ENCODE measurements around the gene AGPS.
"Not testable (repeated sequence)": the region's sequence is repeated elsewhere in the genome, so short reads cannot be mapped to it uniquely, and the experiment has no call there.

The AGPS gene

GRCh38 chr2:177348733-177349693 is 43.6 kb upstream of the AGPS start:
- no peaks in the 10 kb centered on the region for H4K20me1 ChIP-seq (ENCODE audit: insufficient read depth, low read length)
- TF ChIP-seq EZH2 (IDR thresholded peaks at IDR 0.05; ENCODE audit: borderline replicate concordance, low read depth, low read length, severe bottlenecking) (no peak), CTCF (IDR thresholded peaks at IDR 0.05; ENCODE audit: borderline replicate concordance, extremely low read depth, low read length, poor library complexity, severe bottlenecking) (no peak)
- no peak overlapping the region for H3K4me2 ChIP-seq (ENCODE audit: insufficient read depth, low read length)
- H3K27ac ChIP-seq (ENCODE audit: low read length) = 0 out of 2 replicates have a peak overlapping the region, but pooled peaks have one; percentile 10
- no peaks in the 10 kb centered on the region for H3K4me1 ChIP-seq (ENCODE audit: insufficient read depth, low read length)
- H3K4me3 ChIP-seq (ENCODE audit: low read depth in 1 of 2, low read length in 2 of 2) = no peak overlapping the region
- H3K27me3 ChIP-seq (ENCODE audit: insufficient read depth, low read length, poor library complexity) = no peaks in the 10 kb centered on the region
- ATAC-seq (ENCODE audit: insufficient read depth, low read depth) (no peak), DNase-seq (no peak)
- H3K9me3 ChIP-seq (ENCODE audit: insufficient read depth, low read length, severe bottlenecking) = no peaks in the 10 kb centered on the region
- H3K9ac ChIP-seq (ENCODE audit: low read depth, low read length) = no peak overlapping the region
- H2AFZ ChIP-seq (ENCODE audit: low read depth, low read length) = no peak overlapping the region
- peaks cover 4% of the 10 kb centered on the region; the same call in 1 of the 2 replicates for H3K36me3 ChIP-seq (ENCODE audit: insufficient read depth, low read length)
- no peaks in the 10 kb centered on the region for H3K79me2 ChIP-seq (ENCODE audit: insufficient read depth, low read length)

- H3K4me2 ChIP-seq (ENCODE audit: insufficient read depth, low read length); H3K4me3 ChIP-seq (ENCODE audit: low read depth in 1 of 2, low read length in 2 of 2); DNase-seq; ATAC-seq (ENCODE audit: insufficient read depth, low read depth); H3K9ac ChIP-seq (ENCODE audit: low read depth, low read length); H2AFZ ChIP-seq (ENCODE audit: low read depth, low read length); H4K20me1 ChIP-seq (ENCODE audit: insufficient read depth, low read length); H3K36me3 ChIP-seq (ENCODE audit: insufficient read depth, low read length); H3K27me3 ChIP-seq (ENCODE audit: insufficient read depth, low read length, poor library complexity); H3K79me2 ChIP-seq (ENCODE audit: insufficient read depth, low read length); H3K9me3 ChIP-seq (ENCODE audit: insufficient read depth, low read length, severe bottlenecking); H3K27ac ChIP-seq (ENCODE audit: low read length); H3K4me1 ChIP-seq (ENCODE audit: insufficient read depth, low read length): not testable (repeated sequence)
Measured at GRCh38 chr2:177350624-177351023, 41.9 kb upstream of the AGPS start.

- H4K20me1 ChIP-seq (ENCODE audit: insufficient read depth, low read length); H3K27ac ChIP-seq (ENCODE audit: low read length); H3K4me2 ChIP-seq (ENCODE audit: insufficient read depth, low read length); H3K4me3 ChIP-seq (ENCODE audit: low read depth in 1 of 2, low read length in 2 of 2); H3K36me3 ChIP-seq (ENCODE audit: insufficient read depth, low read length); H3K4me1 ChIP-seq (ENCODE audit: insufficient read depth, low read length); H2AFZ ChIP-seq (ENCODE audit: low read depth, low read length); H3K9ac ChIP-seq (ENCODE audit: low read depth, low read length); H3K27me3 ChIP-seq (ENCODE audit: insufficient read depth, low read length, poor library complexity); H3K9me3 ChIP-seq (ENCODE audit: insufficient read depth, low read length, severe bottlenecking); DNase-seq; ATAC-seq (ENCODE audit: insufficient read depth, low read depth); H3K79me2 ChIP-seq (ENCODE audit: insufficient read depth, low read length): not testable (repeated sequence)
Measured at GRCh38 chr2:177351121-177351520, 41.5 kb upstream of the AGPS start.

GRCh38 chr2:177352441-177353186 is 40.0 kb upstream of the AGPS start:
- no peak overlapping the region for H3K4me2 ChIP-seq (ENCODE audit: insufficient read depth, low read length)
- H3K9ac ChIP-seq (ENCODE audit: low read depth, low read length) = no peak overlapping the region
- H3K9me3 ChIP-seq (ENCODE audit: insufficient read depth, low read length, severe bottlenecking) = no peaks in the 10 kb centered on the region
- no peak overlapping the region for H3K27ac ChIP-seq (ENCODE audit: low read length)
- TF ChIP-seq EZH2 (IDR thresholded peaks at IDR 0.05; ENCODE audit: borderline replicate concordance, low read depth, low read length, severe bottlenecking) = no peak
- no peak for TF ChIP-seq CTCF (IDR thresholded peaks at IDR 0.05; ENCODE audit: borderline replicate concordance, extremely low read depth, low read length, poor library complexity, severe bottlenecking)
- no peaks in the 10 kb centered on the region for H3K79me2 ChIP-seq (ENCODE audit: insufficient read depth, low read length)
- H3K4me3 ChIP-seq (ENCODE audit: low read depth in 1 of 2, low read length in 2 of 2) = no peak overlapping the region
- DNase-seq (no peak), ATAC-seq (ENCODE audit: insufficient read depth, low read depth) (peak; percentile 31; the same call in 1 of the 3 replicates)
- H3K4me1 ChIP-seq (ENCODE audit: insufficient read depth, low read length) = no peaks in the 10 kb centered on the region
- no peaks in the 10 kb centered on the region for H4K20me1 ChIP-seq (ENCODE audit: insufficient read depth, low read length)
- H3K36me3 ChIP-seq (ENCODE audit: insufficient read depth, low read length) = peaks cover 4% of the 10 kb centered on the region; the same call in 1 of the 2 replicates
- no peaks in the 10 kb centered on the region for H3K27me3 ChIP-seq (ENCODE audit: insufficient read depth, low read length, poor library complexity)
- H2AFZ ChIP-seq (ENCODE audit: low read depth, low read length) = no peak overlapping the region

Data from DND-41 (cell line).